ENCODE data around the gene ANO4. TPM values are rescaled to one million over a fixed set of nuclear protein-coding genes. Genes with fewer than 3 reads are reported as not detected.

The ANO4 gene
- total RNA-seq, 1 donor from 2014 or later, result 7.3 TPM

DNA sequence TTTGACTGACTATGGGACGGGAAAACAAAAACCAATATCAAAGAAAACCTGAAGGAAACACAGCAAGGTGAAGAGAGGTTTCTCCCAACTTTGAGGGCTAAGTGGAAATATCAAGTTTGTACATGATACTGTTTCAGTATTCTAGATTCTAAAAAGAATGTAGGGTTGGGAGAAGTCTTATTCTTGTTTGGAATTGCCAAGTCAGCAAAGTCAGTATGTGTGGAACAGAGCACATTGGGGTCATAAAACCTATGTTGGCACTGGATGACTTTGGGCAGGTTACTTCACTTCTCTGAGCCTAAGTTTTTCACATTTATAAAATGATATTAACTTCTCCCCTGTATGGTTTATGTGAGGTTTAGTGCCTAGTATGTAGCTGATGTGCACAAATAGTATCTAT lies 182.2 kb downstream of the ANO4 start:
- no peaks in the 10 kb centered on the region for H3K36me3 Mint-ChIP-seq
- TF ChIP-seq, protein P1, sequence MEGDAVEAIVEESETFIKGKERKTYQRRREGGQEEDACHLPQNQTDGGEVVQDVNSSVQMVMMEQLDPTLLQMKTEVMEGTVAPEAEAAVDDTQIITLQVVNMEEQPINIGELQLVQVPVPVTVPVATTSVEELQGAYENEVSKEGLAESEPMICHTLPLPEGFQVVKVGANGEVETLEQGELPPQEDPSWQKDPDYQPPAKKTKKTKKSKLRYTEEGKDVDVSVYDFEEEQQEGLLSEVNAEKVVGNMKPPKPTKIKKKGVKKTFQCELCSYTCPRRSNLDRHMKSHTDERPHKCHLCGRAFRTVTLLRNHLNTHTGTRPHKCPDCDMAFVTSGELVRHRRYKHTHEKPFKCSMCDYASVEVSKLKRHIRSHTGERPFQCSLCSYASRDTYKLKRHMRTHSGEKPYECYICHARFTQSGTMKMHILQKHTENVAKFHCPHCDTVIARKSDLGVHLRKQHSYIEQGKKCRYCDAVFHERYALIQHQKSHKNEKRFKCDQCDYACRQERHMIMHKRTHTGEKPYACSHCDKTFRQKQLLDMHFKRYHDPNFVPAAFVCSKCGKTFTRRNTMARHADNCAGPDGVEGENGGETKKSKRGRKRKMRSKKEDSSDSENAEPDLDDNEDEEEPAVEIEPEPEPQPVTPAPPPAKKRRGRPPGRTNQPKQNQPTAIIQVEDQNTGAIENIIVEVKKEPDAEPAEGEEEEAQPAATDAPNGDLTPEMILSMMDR (conservative IDR thresholded peaks at IDR 0.05), result no peak
- H3K27ac Mint-ChIP-seq, result no peak overlapping the region
- H3K27me3 Mint-ChIP-seq, result no peaks in the 10 kb centered on the region
- H3K4me3 Mint-ChIP-seq, result no peak overlapping the region
- DNase-seq (ENCODE audit: extremely low spot score, unreplicated experiment), result no peak
- H3K4me1 Mint-ChIP-seq (ENCODE audit: unreplicated experiment), result no peaks in the 10 kb centered on the region
- no peaks in the 10 kb centered on the region for H3K9me3 Mint-ChIP-seq

DNA sequence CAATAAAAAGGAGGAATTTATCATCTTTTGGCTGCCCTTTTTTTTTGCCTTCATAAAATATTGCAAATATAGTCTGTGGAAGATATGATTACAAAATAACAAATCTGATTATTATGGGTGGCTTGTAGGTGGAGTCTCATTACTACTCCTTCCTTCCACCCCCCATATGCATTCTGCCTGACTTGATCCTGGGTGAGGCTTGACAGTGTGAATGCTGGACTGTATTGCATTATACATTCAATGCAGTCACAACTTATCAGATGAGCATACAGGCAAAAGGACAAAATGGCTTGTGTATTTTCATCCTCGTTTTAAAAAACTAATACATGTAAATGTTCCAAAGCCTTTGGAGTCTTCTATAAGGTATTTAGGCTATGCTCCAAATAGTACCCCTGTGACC lies 186.3 kb downstream of the ANO4 start:
- DNase-seq (ENCODE audit: extremely low spot score, unreplicated experiment), result no peak
- TF ChIP-seq, protein P1 (conservative IDR thresholded peaks at IDR 0.05), result no peak
- H3K4me3 Mint-ChIP-seq, result no peak overlapping the region
- no peaks in the 10 kb centered on the region for H3K4me1 Mint-ChIP-seq (ENCODE audit: unreplicated experiment)
- H3K9me3 Mint-ChIP-seq, result no peaks in the 10 kb centered on the region
- H3K36me3 Mint-ChIP-seq, result no peaks in the 10 kb centered on the region
- H3K27ac Mint-ChIP-seq, result no peak overlapping the region
- no peaks in the 10 kb centered on the region for H3K27me3 Mint-ChIP-seq

DNA sequence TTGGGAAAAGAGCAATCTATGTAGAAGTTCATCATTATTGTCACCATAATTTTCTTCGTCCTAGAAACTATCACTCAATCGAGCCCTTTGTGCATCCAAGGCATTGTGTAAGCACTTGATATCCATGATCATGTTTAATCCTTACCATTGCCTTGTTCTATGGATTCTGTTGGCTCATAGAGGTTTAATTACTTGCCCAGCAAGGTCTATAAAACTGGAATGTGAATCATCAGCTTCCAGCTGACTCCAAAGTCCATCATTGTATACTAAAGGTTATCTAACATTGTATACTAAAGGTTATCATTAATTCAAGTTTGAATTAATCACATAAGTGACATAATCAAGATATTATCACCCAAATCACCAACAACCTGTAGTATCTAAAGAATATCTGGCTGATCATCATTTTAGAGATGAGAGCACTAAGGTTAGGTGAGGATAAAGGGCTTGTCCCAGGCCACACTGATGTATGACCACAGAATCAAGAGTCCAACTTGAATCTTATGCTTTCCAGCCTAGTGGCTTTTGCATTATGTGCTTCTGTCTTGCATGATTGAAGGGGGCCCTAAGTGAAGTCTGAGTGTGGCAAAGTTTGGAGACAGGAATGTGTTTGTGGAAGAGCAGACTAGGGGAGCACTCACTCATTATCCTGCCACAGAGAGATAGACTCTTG lies 188.1 kb downstream of the ANO4 start:
- Mint-ChIP-seq H3K27ac (no peak overlapping the region), H3K9me3 (no peaks in the 10 kb centered on the region), H3K36me3 (no peaks in the 10 kb centered on the region), H3K27me3 (no peaks in the 10 kb centered on the region), H3K4me3 (no peak overlapping the region), H3K4me1 (ENCODE audit: unreplicated experiment) (peaks cover 16% of the 10 kb centered on the region)
- DNase-seq (ENCODE audit: extremely low spot score, unreplicated experiment), result no peak
- TF ChIP-seq, protein P1 (conservative IDR thresholded peaks at IDR 0.05), result no peak

DNA sequence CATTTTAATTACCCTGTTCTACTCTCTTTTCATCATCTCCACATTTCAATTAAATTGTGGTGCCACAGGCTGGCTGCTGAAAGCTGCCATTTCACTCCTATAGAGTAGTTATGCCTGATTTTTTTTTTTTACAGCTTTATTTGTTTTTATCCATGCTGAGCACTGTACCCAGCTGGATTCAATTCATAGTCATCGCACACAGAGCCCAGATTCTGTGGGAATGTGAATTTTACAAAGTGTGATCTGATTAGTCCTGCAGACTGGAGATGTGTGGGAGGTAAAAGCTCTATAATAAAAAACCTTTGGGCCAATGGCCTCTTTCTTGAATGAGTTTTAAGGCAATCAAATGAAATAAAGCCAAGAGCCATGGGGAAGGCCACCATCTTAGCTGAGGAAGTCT lies 190.2 kb downstream of the ANO4 start:
- peaks cover 2% of the 10 kb centered on the region for H3K36me3 Mint-ChIP-seq
- no peak overlapping the region for H3K4me3 Mint-ChIP-seq
- no peak for DNase-seq (ENCODE audit: extremely low spot score, unreplicated experiment)
- peaks cover 23% of the 10 kb centered on the region for H3K4me1 Mint-ChIP-seq (ENCODE audit: unreplicated experiment)
- no peak overlapping the region for H3K27ac Mint-ChIP-seq
- H3K9me3 Mint-ChIP-seq, result peaks cover 3% of the 10 kb centered on the region
- peaks cover 2% of the 10 kb centered on the region for H3K27me3 Mint-ChIP-seq
- TF ChIP-seq, protein P1 (conservative IDR thresholded peaks at IDR 0.05), result no peak

DNA sequence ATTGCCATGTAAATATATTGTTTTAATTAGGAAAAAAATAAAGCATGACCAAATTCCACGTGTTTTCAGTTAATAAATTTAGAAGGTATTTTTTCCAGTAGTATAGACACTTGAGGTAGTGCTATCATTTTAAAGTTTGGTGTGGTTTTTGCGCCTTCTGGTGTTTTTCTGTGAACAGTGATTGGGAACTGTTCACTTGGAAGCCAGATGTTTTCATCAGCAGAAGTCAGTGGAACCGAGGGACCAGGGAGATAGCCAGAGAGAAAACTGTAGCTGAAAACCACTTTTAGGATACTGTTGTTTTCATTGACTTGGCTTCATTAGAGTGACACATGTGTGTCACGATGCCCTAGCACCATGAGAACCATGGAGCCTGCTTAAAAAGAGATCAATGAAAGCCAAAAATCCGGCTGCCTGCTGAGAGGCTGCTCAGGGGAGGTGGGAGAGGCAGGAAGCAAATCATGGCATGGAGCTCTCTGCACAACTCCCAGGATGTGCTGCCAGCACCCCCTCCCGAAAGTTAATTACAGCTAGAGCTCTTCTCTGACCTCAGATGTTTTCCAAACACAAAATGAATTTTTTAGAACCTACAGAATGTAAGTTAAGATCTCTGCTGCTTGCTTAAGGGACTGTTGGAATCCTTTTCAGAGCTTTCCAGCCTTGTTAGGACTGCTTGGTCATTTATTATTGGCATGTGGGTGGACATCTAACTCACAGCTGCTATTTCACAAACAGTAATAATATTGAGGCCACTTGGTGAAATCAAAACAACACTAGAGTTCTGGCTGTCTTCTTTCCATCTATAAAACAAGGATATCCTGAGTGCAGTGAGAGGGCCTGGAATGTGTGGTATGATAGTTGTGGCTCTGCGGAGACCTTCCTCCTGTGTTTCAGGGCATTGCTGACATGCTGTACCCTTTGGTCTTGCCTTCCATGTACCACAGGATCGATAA lies 192.3 kb downstream of the ANO4 start:
- Mint-ChIP-seq H3K4me3 (peak overlapping the region; percentile 27), H3K4me1 (ENCODE audit: unreplicated experiment) (peaks cover 23% of the 10 kb centered on the region), H3K27ac (peak overlapping the region; percentile 79), H3K36me3 (peaks cover 3% of the 10 kb centered on the region), H3K27me3 (peaks cover 4% of the 10 kb centered on the region), H3K9me3 (peaks cover 4% of the 10 kb centered on the region)
- TF ChIP-seq, protein P1 (conservative IDR thresholded peaks at IDR 0.05), result no peak
- DNase-seq (ENCODE audit: extremely low spot score, unreplicated experiment), result no peak

Measured in type B pancreatic cell (in vitro differentiated cells).